ENCODE results near the gene SUN2.

Gene SUN2

DNA sequence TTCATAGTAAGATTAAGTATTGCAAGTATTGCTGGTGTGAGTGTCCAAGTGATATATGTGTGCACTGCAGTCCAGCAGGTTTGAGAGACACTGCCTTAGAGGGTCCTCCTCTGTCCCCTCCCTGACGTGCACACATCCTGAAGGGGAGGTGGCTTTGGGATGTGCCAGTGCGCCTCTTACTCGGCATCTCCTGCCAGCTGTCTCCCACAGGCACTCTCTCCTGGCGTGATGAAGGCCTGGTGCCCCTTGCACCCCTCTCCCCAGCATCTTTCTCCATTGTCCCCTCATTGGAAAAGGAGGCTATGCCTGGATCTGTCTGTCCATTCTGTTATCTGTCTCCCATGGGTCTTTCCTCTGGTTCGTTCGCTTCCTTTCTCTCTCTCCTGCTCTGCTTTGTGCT lies 25.9 kb downstream of the SUN2 start:
- TF ChIP-seq EP300 (IDR thresholded peaks at IDR 0.05; ENCODE audit: borderline replicate concordance), result no peak
- no peak for TF ChIP-seq RAD21 (IDR thresholded peaks at IDR 0.05; ENCODE audit: low read depth)
- TF ChIP-seq, protein P1, sequence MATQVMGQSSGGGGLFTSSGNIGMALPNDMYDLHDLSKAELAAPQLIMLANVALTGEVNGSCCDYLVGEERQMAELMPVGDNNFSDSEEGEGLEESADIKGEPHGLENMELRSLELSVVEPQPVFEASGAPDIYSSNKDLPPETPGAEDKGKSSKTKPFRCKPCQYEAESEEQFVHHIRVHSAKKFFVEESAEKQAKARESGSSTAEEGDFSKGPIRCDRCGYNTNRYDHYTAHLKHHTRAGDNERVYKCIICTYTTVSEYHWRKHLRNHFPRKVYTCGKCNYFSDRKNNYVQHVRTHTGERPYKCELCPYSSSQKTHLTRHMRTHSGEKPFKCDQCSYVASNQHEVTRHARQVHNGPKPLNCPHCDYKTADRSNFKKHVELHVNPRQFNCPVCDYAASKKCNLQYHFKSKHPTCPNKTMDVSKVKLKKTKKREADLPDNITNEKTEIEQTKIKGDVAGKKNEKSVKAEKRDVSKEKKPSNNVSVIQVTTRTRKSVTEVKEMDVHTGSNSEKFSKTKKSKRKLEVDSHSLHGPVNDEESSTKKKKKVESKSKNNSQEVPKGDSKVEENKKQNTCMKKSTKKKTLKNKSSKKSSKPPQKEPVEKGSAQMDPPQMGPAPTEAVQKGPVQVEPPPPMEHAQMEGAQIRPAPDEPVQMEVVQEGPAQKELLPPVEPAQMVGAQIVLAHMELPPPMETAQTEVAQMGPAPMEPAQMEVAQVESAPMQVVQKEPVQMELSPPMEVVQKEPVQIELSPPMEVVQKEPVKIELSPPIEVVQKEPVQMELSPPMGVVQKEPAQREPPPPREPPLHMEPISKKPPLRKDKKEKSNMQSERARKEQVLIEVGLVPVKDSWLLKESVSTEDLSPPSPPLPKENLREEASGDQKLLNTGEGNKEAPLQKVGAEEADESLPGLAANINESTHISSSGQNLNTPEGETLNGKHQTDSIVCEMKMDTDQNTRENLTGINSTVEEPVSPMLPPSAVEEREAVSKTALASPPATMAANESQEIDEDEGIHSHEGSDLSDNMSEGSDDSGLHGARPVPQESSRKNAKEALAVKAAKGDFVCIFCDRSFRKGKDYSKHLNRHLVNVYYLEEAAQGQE (IDR thresholded peaks at IDR 0.05; ENCODE audit: low read depth), result no peak
- TF ChIP-seq TCF12 (IDR thresholded peaks at IDR 0.05; ENCODE audit: low read depth), result no peak
- TF ChIP-seq FOXM1 (IDR thresholded peaks at IDR 0.05; ENCODE audit: borderline replicate concordance, low read depth), result no peak
- TF ChIP-seq EGR1 (IDR thresholded peaks at IDR 0.05), result no peak
- no peak for TF ChIP-seq CEBPB (IDR thresholded peaks at IDR 0.05)
- TF ChIP-seq ZBTB7A (IDR thresholded peaks at IDR 0.05; ENCODE audit: low read depth), result no peak
- TF ChIP-seq, protein P2, sequence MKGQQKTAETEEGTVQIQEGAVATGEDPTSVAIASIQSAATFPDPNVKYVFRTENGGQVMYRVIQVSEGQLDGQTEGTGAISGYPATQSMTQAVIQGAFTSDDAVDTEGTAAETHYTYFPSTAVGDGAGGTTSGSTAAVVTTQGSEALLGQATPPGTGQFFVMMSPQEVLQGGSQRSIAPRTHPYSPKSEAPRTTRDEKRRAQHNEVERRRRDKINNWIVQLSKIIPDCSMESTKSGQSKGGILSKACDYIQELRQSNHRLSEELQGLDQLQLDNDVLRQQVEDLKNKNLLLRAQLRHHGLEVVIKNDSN (IDR thresholded peaks at IDR 0.05), result no peak
- no peak for TF ChIP-seq TEAD4 (IDR thresholded peaks at IDR 0.05)
- TF ChIP-seq, protein P3, sequence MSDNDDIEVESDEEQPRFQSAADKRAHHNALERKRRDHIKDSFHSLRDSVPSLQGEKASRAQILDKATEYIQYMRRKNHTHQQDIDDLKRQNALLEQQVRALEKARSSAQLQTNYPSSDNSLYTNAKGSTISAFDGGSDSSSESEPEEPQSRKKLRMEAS (IDR thresholded peaks at IDR 0.05), result no peak

DNA sequence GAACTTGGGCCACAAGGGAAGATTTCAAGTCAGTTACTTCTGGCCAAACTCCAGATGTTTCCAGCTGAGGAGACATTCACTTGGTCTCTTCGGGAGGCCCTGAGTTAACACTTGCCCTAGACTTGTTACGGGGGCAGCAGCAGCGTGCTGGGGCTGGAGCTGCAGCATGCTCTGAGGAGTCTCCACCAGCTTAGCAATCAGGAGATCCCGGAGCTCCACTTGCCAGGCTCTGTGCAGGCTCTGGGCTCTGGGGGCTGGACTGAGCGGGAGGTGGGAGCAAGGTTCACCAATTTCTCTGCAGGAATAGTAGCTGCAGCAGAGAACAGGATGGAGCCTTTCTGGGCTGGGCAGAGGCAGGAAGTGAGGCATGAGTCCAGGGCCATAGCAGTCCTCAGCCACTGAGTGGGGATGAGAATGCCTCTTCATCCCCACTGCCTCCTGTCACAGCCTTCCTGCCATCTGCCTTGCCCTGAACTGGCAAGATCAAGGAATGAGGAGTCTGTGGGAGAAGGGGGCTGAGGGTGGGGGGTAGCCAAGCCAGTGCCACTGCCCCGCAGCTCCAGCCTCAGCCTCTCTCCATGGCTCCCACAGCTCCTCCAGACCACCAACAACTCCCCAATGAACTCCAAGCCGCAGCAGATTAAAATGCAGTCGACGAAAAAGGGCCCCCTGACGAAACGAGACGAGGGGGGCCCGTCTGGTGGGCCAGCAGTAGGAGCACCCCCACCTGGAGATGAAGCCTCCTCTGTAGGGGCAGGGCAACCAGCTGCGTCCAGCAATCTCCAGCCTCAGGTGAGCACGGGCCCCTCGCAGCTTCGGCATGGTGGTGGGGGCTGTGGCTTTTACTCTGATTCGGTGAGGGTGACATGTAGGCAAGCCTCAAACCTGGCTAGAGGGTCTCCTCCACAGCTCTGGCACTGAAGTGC lies 26.7 kb downstream of the SUN2 start:
- TF ChIP-seq RAD21 (IDR thresholded peaks at IDR 0.05; ENCODE audit: low read depth) (no peak), FOXM1 (IDR thresholded peaks at IDR 0.05; ENCODE audit: borderline replicate concordance, low read depth) (no peak), YY1 (IDR thresholded peaks at IDR 0.05; ENCODE audit: low read depth) (no peak), TCF12 (IDR thresholded peaks at IDR 0.05; ENCODE audit: low read depth) (no peak), CEBPB (IDR thresholded peaks at IDR 0.05) (no peak), ZBTB7A (IDR thresholded peaks at IDR 0.05; ENCODE audit: low read depth) (no peak), TEAD4 (IDR thresholded peaks at IDR 0.05) (no peak), EGR1 (IDR thresholded peaks at IDR 0.05) (no peak), CREB1 (IDR thresholded peaks at IDR 0.05; ENCODE audit: low read depth) (no peak), TAF1 (IDR thresholded peaks at IDR 0.05; ENCODE audit: low read depth) (no peak)
- TF ChIP-seq, protein P3 (IDR thresholded peaks at IDR 0.05), result no peak
- TF ChIP-seq, protein P1 (IDR thresholded peaks at IDR 0.05; ENCODE audit: low read depth), result no peak

DNA sequence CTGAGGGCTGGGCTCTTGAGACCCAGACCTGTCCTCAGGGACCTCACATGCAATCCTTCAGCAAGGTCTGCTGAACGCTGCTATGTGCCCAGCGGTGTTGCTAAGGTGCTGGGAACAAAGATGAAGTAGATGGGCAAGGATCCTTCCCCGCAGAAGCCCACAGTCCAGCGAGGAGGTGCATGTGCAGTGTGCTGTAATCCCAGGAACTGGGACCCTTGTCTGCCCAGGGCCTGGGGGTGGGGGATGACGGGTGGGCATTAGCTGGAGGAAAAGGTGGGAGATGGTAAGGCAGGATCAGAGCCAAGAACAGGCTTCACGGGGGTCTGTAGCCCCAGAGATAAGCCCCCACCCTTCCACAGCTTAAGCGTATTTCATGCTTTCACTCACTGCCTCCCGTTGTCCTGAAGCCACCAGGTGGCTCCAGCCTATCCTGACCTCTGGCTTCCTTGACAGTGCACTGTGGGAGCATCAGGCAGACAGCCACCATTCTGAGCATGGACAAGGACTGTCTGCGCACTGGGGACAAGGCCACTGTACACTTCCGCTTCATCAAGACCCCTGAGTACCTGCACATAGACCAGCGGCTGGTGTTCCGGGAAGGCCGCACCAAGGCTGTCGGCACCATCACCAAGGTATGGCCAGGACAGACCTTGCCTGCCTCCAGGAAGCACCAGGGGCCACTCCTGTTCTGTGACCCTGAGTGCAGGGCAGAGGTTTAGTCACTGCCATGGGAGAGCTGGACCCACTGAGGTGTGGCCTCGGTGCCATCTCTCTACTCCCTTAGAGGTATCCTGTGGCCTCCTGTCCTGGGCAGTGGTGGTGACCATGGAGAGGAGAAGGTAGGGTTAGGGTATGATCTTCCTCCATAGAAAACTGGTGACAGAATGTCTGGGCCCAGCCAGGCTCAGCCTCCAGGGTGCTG lies 28.0 kb downstream of the SUN2 start:
- TF ChIP-seq, protein P3 (IDR thresholded peaks at IDR 0.05), result no peak
- TF ChIP-seq TAF1 (IDR thresholded peaks at IDR 0.05; ENCODE audit: low read depth) (no peak), ZBTB7A (IDR thresholded peaks at IDR 0.05; ENCODE audit: low read depth) (no peak)

DNA sequence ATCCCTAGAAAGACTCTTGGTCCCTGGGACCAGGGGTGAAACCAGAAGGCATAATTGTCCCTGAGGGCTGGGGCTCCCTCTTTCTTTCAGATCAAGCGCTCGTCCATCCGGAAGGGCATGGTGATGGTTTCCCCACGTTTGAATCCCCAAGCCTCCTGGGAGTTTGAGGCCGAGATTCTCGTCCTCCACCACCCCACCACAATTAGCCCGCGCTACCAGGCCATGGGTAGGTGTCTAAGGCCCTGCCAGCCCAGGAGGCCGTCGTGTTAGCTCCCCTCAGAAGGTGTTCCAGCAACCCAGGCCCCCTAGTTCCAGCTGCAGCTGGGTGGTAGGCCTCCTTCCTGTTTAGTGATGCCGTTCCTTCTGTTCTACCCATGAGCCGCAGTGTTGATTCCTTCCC lies 28.7 kb downstream of the SUN2 start:
- no peak for TF ChIP-seq CEBPB (IDR thresholded peaks at IDR 0.05)
- TF ChIP-seq TEAD4 (IDR thresholded peaks at IDR 0.05), result no peak
- TF ChIP-seq CREB1 (IDR thresholded peaks at IDR 0.05; ENCODE audit: low read depth), result no peak
- TF ChIP-seq TAF1 (IDR thresholded peaks at IDR 0.05; ENCODE audit: low read depth), result no peak
- no peak for TF ChIP-seq ZBTB7A (IDR thresholded peaks at IDR 0.05; ENCODE audit: low read depth)
- TF ChIP-seq, protein P2 (IDR thresholded peaks at IDR 0.05), result no peak
- TF ChIP-seq, protein P1 (IDR thresholded peaks at IDR 0.05; ENCODE audit: low read depth), result no peak
- TF ChIP-seq TCF12 (IDR thresholded peaks at IDR 0.05; ENCODE audit: low read depth), result no peak
- no peak for TF ChIP-seq YY1 (IDR thresholded peaks at IDR 0.05; ENCODE audit: low read depth)
- TF ChIP-seq EGR1 (IDR thresholded peaks at IDR 0.05), result no peak
- no peak for TF ChIP-seq NFIC (IDR thresholded peaks at IDR 0.05)
- no peak for TF ChIP-seq FOXM1 (IDR thresholded peaks at IDR 0.05; ENCODE audit: borderline replicate concordance, low read depth)
- TF ChIP-seq RAD21 (IDR thresholded peaks at IDR 0.05; ENCODE audit: low read depth), result no peak
- TF ChIP-seq EP300 (IDR thresholded peaks at IDR 0.05; ENCODE audit: borderline replicate concordance), result no peak
- TF ChIP-seq, protein P3 (IDR thresholded peaks at IDR 0.05), result no peak
